ENCODE data around the gene FAM163B.

The FAM163B gene

DNA sequence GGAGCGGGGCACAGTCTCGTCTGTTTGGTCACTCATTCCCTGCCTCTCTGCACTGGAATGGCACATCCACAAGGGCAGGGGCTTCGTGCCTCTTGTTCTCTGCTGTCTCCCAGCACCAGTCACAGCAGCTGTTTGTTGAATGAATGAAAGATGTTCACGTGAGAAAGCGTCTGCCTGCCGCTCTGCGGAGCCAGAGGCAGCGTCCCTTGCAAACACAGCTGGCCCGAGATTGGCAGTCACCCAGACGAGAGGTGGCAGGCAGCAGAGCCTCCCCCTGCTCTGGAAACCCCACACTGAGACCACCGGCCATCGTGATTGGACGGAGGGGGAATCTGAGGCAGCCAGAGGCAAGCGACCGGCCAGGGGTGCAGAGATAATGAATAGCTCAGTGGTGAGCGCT is 6.0 kb upstream of the FAM163B start:
- no peak for DNase-seq

DNA sequence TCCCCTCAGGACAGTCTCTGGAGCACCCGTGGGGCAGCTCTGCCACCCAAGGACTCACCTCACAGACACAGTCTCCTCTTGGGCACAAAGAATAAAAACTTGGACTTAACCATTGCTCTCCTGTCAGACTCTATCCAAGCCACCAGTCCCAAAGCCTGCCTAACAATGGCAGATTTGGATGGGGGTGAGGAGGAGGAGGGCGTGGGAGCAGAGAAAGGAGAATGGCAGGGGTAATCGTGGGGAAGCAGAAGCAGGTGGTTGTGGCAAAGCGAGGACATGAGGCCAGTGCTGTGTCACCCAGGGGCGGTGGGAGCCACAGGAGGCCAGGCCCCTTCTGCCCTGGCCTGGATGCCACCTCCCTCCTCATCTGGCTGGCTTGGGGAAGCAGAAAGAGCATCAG is 5.5 kb upstream of the FAM163B start:
- DNase-seq: no peak

GRCh38 chr9:133614056-133614455 is 4.9 kb upstream of the FAM163B start:
- DNase-seq: no peak

DNA sequence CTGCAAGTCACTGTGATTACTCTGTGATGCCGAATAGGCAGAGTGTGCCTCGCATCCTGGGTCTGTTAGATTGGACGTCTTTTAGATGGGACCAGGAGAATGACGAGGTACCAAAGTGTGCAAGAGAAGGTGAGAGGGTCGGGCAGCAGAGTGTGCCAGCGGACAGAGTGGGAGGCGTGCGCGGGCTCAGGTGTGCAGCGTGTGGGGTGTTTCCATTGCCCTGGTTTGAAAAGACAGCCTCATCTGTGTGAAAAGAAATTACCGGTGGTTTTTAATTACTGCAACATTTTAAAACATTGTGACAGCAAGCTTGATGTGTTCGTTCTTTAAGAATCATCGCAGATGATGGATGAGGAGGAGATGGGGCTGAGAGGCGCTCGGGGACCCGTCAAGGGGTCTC is 4.2 kb upstream of the FAM163B start:
- no peak for DNase-seq

DNA sequence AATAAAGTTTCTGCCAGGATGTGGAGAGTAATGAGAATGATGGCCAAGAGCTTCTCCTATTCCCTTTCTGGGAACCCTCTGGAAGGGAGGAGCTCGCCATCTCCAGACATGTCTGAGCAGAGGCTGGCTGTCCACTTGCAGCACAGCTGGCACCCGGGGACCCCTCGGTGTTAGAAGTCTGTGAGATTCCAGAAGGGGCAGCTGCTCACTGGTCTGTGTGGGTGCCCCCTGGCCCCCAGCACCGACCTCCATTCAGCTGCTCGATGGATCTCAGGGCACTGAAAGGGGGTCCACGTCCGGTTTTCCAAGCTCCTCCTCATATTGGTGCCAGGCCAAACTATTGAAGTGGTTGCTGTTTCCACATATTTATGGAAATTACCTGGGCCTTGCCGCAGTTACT is 3.6 kb upstream of the FAM163B start:
- DNase-seq: no peak

DNA sequence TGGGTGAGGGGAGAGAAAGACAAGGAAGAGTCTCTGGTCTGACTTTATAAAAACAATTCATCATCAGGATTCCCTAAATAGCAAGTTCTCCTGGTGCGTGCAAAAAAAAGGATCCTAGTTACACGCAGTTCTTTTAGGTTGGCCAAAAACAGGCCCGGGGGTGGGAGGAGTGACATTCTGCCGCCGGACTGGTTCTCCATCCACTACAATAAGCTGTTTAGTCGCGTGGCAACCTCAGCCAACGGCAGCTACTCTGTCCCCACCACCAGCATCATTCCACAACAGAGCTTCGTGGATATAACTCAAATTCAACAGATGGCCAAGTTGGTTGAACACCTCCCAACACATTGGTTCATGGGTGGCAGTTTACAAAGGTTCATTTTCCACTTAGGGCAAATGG is 2.9 kb upstream of the FAM163B start:
- DNase-seq: no peak

DNA sequence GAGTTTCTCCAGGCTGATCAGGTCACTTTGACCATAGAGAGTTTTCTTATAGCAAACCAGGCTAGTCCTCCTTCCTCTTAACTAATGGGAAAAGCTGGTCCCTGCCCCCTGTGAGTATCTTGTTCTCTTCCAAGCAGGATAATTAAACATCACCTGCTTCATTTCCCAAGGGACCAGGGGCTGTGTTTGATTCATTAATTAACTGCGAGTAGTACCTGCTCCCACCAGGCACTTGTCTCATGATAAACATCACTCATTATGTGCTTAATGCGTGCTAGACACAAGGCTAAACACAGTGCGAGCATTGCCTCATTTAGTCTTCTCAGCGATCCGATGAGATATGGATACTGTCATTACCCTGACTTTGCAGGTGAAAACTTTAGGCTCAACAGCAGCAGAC is 1.7 kb upstream of the FAM163B start:
- no peak for DNase-seq

GRCh38 chr9:133608889-133609288 is 300 bp downstream of the FAM163B start:
- DNase-seq: no peak

DNA sequence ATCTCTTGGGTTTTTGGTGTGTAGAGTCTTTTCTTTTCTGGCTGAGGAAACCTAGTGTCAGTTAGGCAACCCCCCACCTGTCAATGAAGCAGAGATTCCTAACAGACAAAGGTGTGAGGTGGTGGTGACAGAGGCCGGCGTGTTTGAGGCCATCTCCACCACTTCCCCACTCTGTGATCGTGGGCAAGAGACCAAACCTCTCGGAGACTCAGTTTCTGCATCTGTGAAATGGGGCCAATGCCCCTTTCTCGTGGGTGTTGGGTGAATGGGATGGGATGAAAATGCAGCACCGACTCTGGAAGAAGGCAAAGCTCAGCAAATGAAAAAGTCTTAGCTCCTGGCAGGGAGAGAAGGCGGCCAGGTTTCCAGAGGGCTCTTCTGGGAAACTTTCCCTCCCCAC is 807 bp downstream of the FAM163B start:
- DNase-seq: no peak

- no peak for DNase-seq
Measured at GRCh38 chr9:133607976-133608375, 1.2 kb downstream of the FAM163B start.

- no peak for DNase-seq
Measured at GRCh38 chr9:133607381-133607780, 1.8 kb downstream of the FAM163B start.

DNA sequence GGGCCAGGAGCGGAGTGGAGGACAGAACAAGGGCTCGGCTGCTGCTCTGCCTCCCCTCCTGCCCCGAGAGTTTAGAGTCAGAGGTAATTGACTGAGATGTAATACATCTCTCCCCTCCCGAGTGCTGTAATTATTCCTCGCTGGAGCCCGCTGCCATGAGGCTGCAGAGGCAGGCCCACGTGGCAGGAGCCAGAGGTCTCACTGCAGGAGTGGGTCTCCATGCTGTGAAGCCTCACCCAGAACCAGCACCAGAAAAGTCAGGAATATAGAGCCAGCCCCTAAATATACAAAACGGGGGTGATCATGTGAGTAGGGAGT is 2.5 kb downstream of the FAM163B start:
- DNase-seq: no peak

DNA sequence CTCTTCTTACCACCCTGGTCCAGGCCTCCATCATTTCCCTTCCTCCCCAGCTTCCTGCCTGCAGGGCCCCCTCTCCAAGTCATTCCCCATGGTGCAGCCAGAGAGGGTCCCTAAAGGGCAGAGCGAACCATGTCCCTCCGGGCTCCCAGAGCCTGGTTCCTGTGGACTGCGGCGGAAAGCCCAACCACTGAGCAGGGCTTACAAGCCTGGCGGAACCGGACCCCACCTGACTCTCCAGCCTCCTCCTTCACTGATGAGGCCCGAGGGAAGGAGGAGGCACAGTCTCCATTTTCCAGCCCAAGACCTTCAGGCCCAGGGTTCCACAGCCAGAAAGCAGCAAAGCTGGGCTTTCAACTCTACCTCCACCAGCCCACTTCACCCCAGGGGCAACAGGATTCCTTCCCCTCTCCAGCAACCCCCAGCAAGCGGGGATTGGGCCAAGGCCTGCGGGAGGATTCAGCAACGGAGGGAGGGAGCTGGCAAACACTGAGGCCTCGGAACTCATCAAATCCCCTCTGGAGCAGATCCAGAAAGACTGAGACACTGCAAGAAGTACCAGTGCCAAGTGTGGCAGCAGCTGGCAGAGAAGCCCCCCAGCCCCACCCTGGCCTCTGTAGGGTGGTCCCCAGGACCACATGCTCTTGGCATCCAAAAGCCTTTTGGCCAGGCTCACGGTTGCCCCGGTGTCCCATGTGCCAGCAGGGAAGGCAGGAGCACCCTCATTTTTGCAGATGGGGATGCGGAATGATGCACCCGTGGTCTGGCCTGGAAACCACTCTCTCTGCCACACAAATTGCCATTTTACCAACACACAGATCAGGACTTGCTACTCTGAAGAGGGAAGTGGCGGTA is 3.1 kb downstream of the FAM163B start:
- no peak for DNase-seq

GRCh38 chr9:133605446-133605845 is 3.7 kb downstream of the FAM163B start:
- DNase-seq: no peak

GRCh38 chr9:133604856-133605255 is 4.3 kb downstream of the FAM163B start:
- no peak for DNase-seq

GRCh38 chr9:133604214-133604613 is 5.0 kb downstream of the FAM163B start:
- peak; percentile 3 for DNase-seq

DNA sequence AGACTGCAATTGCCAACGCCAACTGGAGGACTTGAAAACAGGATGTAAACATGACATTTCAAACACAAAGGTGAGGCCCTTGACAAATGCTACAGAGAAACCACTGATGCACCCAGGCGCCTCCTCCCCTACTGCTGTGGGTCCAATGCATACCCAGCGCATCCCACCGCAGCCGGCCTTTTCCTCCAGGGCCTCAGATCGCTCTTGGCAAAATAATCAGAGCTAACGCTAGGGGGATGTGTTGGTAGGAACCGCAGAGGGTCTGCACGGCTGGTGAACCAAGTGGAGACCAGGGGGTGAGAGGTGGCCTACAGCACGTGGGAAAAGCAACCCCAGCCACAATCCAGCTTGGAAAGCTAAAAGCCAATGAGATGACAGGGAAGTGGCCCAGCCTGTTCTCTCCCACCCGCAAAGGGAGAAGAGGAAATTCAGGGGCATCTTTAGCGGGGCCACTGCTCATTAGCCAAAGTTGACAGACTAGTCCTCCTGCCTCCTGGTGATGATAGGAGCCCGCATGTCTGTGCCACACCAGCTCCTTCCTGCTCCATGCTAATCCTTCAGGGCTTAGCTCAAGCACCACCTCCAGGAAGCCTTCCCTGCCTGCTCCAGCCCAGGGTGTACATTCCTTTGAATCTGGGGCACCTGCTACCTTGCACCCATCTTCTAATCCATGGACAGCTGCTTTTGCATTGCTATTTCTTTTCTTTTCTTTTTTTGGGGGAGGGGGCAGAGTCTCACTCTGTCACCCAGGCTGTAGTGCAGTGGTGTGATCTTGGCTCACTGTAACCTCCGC is 5.9 kb downstream of the FAM163B start:
- peak; percentile 44 for DNase-seq

DNA sequence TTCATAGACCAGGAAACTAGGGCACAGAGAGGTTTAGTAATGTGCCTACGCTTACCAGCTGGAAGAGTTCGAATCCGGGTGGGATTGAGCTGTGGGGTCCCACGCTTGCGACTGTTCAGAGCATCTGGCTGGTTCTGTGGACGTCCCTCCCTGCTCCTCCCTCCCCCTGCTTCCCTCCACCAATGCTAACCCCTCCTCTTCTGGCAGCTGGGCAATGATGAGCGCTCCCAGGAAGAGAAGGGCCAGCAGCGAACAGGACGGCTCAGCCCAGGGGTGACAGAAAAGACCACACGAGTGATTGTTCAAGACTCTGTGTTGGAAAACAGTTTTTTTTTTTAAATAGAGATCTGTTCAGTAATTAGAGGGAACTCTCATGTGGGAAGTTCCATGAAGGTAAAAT is 6.9 kb downstream of the FAM163B start:
- peak; percentile 1 for DNase-seq

DNA sequence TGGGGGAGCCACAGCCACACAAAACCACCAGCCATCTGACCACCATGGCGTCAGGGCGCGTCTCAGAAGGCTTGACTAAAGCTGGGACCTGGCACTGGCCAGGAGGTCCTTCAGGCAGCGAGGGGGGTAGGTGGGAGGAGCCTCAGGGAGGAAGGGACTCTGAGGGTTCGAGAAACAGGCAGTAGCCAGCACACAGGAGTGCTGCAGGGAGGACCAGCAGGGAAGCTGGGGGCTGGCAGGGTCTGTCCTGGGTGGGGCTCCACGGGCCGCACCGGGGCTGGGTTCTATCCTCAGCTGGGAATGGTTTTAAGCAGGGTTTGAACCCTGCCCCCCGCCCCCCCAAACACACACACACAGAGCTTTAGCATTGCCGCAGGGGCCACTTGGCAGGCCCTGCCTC is 7.4 kb downstream of the FAM163B start:
- no peak for DNase-seq

GRCh38 chr9:133600739-133601138 is 8.4 kb downstream of the FAM163B start:
- no peak for DNase-seq

GRCh38 chr9:133599470-133600173 is 9.6 kb downstream of the FAM163B start:
- DNase-seq: no peak

- no peak for DNase-seq
Measured at GRCh38 chr9:133598978-133599377, 10.2 kb downstream of the FAM163B start.

DNA sequence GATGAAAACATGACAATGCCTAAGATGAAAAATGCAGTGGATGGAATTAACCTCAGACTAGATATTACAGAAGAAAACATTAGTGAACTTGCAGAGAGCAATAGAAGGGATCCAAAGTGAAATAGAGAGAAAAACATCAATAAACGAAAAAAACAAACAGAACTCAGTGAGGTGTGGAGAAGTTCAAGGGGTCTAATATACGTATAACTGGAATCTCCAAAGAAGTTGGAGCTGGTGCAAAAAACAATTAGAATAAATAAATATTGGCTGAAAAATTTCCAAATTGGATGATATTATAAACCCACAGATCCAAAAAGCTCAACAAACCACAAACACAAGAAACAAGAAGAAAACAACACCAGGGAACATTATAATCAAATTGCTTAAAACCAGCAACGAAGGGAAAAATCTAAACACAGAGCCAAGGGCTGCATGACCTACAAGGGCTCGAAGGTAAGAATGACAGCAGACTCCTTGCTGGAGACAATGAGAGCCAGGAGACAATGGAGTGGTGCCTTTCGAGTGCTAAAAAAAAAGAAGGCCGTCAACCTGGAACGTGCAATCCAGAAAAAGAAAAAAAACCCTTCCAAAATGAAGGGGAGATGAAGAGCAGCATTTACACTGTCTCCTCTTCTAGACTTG is 11.8 kb downstream of the FAM163B start:
- no peak for DNase-seq
